Lung microvascular endothelial cell (primary cell): ENCODE data around the gene TGM2. TPM values are rescaled to one million over a fixed set of nuclear protein-coding genes. Genes with fewer than 3 reads are reported as not detected.

Experiments used
- DNase-seq, 2 donors: peaks; one replicate each; pipeline versions ENCODE4 v3.0.0 to v3.0.0-alpha.2; 2010; ENCODE audit warnings: low read depth in 2 of 2
- total RNA-seq: library from RNA; depleted of rRNA; stranded (reverse); fragments of >200 nt; gene quantifications from 2 replicates; pipeline ENCODE4 v1.2.1, GENCODE V29; 2014

Gene TGM2
- total RNA-seq, 1 donor from 2014 or later = 273 TPM

DNA sequence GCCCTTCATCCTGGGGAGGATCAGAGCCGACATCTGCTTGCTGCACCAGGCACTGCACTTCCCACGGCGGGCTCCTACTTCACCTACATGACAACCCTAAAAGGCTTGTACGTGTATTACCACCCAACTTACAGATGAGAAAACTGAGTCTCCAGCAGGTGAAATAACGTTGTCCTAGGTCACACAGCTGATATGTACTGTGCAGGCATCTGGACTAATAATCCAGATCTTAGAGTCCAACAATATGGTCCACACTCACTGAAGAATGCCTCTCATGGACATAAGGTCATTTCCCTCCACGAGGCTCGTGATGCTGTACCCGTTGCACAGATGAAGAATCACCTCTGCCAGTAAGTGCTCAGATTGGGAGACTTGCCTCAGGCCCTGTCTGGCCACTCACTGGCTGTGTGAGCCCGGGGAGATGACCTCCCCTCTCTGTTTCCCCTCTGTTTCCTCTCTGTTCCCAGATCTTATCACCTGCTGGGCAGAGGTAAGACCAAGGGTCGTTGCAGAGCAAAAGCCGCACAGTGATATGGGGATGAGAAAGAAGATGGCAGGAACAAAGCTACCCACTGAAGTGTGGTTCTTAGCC lies 32.1 kb downstream of the TGM2 start:
- peak in 1 of 2 donors; percentile 41 for DNase-seq

GRCh38 chr20:38132156-38132909 lies 32.7 kb downstream of the TGM2 start:
- DNase-seq = peak; percentile 29 to 30

DNA sequence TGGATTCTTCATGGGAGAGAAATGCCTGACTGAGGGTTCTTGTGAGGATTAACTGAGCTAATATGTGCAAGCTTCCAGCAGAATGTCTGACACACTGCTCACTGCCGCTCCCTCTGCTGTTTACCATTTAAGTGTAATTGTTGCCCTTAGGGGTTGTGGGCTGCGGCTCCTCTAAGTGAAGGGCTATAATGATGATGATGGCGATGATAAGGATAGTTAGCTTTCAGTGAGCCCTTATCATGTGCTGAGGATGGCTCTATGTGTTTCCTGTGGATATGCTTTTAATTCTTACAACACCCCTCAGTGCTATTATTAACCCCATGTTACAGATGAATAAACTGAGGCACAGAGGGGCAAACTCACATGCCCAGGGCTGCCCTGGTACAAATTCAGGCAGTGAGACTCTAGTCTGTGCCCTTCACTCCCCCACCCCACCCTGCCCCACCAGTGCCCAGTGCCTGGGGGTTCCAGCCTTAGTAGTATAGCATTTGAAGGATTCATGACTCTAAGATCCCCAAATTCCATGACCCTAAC lies 33.4 kb downstream of the TGM2 start:
- DNase-seq = peak in 1 of 2 donors; percentile 12

DNA sequence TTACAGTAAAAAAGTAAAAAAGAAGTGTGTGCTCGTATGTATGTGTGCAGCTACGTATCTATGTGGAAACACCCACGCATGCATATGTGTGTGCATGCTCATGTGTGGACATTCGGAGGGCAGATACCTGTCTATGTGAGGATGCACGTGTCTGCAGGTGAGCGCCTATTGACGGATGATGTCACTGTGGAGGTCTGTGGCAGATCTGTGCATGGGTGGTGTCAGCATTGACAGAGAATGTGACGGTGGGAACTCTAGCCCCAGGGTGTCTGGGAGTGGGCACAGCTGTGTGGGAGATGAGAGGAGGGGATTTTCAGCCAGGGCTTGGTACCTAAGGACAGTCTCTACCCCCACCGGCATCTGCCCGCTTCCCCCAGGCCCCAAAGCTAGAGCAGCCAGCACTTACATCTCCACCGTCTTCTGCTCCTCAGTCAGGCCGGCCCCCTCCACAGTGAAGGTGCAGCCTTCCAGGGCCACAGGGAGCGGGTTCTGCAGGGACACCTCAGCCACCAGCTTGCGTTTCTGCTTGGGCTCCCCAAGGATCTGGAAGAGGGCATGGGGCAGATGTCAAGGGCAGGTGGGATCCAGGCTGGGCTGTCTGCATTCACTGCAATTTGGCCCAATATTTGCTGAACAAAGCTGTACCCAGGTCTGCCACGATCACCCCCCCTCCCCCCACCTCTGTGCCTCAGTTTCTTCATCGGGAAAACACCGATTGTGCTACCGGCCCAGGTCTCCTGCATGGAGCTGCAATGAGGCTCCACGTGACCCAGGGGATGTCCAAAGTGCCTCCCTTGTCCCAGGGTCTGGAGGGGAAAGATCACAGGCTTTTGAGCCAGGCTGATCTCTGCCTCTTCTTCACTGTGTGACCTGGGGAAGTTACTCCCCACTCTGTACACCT lies 34.1 kb downstream of the TGM2 start:
- DNase-seq = peak in 1 of 2 donors; percentile 3

- peak in 1 of 2 donors; percentile 10 for DNase-seq
Observed at GRCh38 chr20:38129893-38130609, 35.0 kb downstream of the TGM2 start.

DNA sequence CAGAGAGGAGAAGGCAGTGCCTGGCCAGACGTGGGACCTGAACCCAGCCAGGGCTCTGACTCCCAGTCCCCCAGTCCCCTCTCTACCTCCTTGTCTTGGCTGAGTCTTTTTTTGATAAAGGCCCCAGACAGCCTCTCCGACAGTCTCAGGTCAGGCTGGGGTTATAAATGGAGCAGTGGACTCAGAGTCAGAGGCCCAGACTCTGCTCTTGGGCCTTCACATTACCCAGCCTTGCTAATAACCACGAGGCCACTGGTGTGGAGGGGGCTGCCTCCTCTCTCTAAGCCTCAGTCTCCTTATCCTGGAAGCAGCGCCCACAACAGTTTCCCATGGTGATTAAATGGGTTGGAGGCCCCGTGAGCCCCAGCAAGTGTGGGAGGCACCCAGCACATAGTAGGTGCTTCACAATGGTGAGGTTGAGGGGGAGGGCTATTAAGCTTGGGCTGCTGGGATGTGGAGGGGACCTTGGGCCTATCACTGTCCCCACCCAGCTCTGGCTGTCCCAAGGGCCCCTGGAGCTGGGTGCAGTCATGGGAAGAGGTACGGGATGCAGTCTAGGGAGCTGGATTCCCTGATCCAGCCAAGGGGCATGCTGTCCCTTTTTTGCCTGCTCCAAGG lies 35.7 kb downstream of the TGM2 start:
- DNase-seq = peak; percentile 8 to 9

DNA sequence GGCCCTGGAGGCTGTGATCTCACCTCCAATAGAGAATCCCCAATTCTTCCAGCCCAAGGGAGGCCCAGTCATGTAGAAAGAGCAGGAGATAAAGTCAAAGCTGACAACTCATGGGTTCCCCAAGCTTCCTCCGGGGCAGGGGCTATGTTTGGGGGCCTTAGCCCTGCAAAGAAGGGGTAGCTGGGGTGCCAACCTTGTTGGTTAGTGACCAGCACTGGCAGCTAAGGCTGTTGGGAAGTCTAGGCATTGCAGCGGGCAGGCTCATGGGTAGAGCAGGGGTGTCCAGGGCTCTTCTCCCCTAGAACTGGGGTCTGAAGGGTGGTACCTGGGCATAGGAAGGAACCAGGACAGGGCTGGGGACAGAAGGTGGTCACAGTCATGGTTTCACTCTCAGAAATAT lies 36.4 kb downstream of the TGM2 start:
- no peak for DNase-seq

- DNase-seq = peak; percentile 13 to 15
Observed at GRCh38 chr20:38127920-38128528, 37.0 kb downstream of the TGM2 start.

DNA sequence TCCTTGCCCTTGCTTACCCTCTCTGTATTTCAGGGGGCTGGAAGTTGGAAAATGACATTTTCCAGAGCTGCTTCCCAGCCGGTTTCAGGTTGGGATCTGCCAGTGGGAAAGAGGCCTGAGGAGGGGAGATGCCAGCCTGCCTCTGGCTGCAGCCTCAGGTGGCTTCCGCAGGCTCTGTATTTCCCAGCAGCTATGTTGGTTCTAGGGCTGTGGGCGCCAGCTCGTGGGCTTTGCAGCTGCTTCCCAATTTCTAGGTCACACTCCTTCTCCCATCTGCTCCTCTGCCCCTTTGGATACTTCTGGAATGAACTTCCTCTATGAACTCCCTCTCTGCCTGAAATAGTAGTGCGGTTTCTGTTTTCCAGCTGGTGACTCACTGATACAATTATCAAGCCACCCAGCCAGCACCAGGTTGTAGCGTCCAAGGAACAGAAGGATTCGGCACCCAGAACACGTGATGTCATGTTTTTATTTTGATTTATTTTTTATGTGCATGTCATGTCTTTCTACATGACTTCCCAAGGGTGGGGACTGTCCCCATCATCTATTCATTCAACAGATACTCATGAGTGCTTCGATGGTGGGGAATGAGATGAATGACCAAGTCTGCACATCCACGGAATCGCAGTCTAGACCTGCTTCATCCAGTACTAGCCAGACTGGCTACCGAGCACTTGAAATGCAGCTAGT lies 38.0 kb downstream of the TGM2 start:
- DNase-seq = peak; percentile 69 to 88

- DNase-seq = peak; percentile 27 to 37
Observed at GRCh38 chr20:38126146-38126921, 38.7 kb downstream of the TGM2 start.

DNA sequence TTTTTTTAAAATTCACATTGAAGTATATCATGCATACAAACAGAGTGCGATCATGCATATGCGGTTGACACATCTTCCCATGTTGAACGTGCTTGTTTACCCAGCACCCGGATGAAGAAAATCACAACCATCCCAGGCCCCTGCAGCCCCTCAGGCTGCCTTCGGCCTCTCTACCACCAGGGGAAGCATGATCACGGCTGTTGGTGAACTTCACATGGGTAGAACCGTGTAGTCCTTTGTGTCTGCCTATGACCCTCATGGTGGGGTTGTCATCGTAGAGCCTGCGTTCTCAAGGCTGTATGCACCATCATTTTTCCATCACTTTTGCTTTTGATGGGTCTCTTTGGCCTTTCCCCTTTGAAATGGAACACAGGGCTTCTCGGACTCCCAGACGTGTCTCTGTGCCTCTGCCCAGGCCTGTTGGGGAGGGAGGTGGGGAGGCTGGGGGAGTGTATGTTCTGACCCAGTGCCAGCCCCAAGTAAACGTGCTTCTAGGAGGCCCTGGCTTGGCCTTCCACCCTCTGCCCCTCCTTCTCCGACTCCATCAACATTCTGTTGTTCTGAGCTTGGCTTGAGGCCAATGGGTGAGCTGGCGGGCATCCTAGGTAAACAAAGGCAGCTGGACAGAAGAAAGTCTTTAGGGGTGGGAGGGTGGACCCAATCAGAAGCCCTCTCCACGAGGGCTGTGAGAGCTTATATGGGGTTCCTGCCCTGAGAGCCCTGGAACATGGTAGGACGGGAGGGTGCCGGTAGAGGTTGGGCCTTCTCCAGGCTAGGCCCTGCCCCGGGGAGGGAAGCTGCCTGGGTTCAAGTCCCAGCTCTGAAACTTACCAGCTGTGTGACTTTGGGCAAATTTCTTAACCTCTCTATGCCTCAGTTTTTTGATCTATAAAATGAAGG lies 39.7 kb downstream of the TGM2 start:
- DNase-seq = peak; percentile 77 to 84

DNA sequence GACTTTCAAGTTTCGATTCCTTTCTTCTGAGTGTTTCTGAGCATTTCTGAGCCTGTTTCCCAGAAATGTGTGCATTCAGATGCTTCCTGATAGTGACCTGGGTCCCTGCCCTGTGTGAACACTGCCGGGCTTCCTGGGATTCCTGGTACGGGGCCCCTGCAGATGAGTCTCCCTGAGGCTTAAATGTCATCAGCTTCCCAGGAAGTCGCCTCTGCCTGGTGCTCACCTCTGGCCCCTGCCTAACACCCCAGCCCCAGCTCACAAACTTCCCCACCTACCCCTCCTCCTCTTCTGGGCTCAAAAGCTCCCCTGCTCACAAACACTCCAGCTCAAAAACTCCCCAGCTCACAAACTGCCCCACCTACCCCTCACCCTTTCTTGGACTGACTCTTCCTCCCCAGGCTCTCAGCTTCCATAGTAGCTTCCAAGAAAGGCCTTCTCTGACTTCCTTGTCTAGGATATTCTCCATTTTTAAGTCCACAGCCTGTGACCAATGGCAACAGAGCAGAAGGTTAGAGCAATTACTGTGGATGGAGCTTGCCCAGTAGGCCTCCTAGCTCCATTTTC lies 42.0 kb downstream of the TGM2 start:
- peak in 1 of 2 donors; percentile 61 for DNase-seq

DNA sequence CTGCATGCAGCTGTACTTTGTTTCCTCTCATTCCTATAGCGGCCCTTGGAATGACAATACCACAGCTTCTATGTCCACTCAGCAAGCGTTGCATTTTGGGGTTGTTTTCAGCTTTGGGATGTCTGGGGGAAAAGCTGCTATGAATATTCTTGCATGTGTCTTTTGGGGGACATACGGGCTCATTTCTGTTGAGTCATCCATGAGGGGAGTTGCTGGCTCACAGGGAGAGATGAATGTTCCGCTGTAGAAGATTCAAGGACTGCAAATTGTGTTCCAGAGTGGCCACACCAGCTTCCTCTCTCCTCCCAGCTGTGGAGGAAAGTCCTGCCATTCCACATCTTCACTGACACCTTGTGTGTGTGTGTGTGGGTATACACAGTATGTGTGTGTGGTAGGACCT lies 43.3 kb downstream of the TGM2 start:
- no peak for DNase-seq

DNA sequence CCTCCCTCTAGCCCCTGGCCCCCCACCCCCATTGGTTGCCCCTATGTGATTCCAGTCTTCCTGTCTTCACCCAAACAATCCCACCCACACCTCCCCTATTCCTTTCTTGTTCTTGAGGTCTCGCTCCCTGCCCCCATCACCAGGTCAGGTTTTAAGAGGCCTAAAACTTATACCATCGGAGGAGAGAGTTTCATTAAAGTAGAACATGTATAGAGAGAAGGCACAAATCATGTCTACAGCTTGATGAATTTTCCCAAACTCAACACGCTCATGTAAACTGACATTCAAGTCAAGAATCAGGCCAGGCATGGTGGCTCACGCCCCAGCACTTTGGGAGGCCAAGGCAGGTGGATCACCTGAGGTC lies 44.5 kb downstream of the TGM2 start:
- DNase-seq = no peak

DNA sequence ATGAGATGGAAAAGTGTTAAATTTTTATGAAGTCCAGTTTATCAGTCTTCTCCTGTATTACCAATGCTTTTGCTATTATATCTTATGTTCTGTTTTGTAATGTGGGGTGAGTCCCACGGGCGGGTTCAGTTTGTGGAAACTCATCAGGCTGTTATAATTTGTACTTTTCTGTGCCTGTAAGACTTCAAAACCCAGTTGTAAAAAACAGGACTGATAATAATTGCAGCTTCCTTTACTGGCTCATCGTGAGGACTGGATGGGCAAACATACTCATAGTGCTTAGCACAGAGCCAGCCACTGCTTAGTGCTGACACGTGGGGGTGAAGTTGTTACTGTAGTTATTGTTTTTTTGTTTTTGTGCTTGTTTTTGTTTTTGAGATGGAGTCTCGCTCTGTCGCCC lies 45.6 kb downstream of the TGM2 start:
- no peak for DNase-seq

DNA sequence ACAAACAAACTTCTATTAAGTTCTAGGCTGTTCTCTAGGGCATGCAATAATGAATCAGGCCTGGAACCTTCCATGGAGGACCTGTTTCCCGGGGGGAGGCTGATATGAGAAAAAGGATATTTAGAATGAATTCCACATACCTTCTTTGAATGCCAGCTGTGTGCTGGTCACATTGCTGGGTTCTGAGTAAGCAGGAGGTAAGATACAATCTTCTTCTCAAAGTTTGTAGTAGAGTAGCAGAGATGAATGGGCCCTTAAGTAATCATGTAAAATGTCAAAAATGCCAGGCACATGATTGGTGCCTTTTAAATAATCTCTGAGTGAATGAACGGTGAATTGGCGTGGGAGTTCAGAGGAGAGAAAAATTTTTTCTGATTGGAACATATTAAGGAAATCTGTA lies 47.4 kb downstream of the TGM2 start:
- DNase-seq = peak in 1 of 2 donors; percentile 87

DNA sequence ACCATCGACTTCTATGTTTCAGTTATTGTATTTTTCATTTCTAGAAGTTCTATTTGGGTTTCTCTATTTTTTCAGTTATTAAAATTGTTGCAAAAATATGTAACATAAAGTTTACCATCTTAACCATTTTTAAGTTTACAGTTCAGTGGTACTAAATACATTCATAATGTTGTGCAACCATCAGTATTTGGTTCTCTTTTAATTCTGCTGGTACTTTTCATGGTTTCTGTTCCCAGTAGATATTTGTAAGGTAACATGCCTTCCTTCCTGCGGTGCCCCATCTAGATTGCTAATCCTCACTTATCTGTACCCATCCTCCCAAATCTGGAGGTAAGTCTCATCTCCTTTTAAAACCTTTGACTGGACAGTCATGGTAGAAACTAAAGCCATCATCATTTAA lies 47.9 kb downstream of the TGM2 start:
- DNase-seq = no peak
